ENCODE measurements around the gene ARL15. TPM values are rescaled to one million over a fixed set of nuclear protein-coding genes. Genes with fewer than 3 reads are reported as not detected.

Gene ARL15
- total RNA-seq, 1 donor from 2014 or later: 14.0 TPM

DNA sequence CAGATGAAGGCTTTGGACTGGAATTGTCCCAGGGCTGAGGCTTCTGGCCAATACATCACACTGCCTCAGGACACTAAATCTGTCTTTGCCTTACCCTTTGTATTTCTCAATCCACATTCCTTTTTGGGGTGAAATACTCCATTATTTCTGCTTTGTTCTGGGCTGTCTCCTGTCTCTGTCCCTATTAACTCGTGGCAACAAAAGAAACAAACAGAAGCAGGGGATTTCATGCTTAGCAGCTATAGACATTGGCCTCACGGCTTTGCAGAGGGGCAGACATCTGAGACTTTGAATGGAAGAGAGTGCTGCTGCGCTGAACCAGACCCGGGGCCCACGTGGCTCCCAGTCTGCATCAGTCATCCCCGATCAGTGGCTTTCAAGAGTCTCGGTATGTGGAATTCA, 129.7 kb downstream of the ARL15 start:
- Mint-ChIP-seq H3K27me3 (ENCODE audit: low read depth) (no peaks in the 10 kb centered on the region), H3K27ac (ENCODE audit: unreplicated experiment) (no peak overlapping the region), H3K9me3 (ENCODE audit: low read depth) (peaks cover 3% of the 10 kb centered on the region), H3K4me1 (ENCODE audit: low read depth) (no peaks in the 10 kb centered on the region), H3K36me3 (ENCODE audit: low read depth) (no peaks in the 10 kb centered on the region), H3K4me3 (ENCODE audit: unreplicated experiment) (no peak overlapping the region)
- TF ChIP-seq CTCF (IDR thresholded peaks at IDR 0.05): no peak
- no peak for DNase-seq (ENCODE audit: low spot score)

GRCh38 chr5:54178991-54179390, 131.4 kb downstream of the ARL15 start:
- no peak overlapping the region for H3K4me3 Mint-ChIP-seq (ENCODE audit: unreplicated experiment)

GRCh38 chr5:54178207-54178606, 132.2 kb downstream of the ARL15 start:
- DNase-seq (ENCODE audit: low spot score): no peak
- Mint-ChIP-seq H3K4me3 (ENCODE audit: unreplicated experiment) (no peak overlapping the region), H3K27me3 (ENCODE audit: low read depth) (no peaks in the 10 kb centered on the region), H3K9me3 (ENCODE audit: low read depth) (peaks cover 3% of the 10 kb centered on the region), H3K4me1 (ENCODE audit: low read depth) (no peaks in the 10 kb centered on the region), H3K27ac (ENCODE audit: unreplicated experiment) (no peak overlapping the region), H3K36me3 (ENCODE audit: low read depth) (no peaks in the 10 kb centered on the region)
- no peak for TF ChIP-seq CTCF (IDR thresholded peaks at IDR 0.05)

More at GRCh38 chr5:54178991-54179390, 131.4 kb downstream of the ARL15 start:
- Mint-ChIP-seq H3K27ac (ENCODE audit: unreplicated experiment) (no peak overlapping the region), H3K4me1 (ENCODE audit: low read depth) (no peaks in the 10 kb centered on the region), H3K27me3 (ENCODE audit: low read depth) (no peaks in the 10 kb centered on the region), H3K36me3 (ENCODE audit: low read depth) (no peaks in the 10 kb centered on the region), H3K9me3 (ENCODE audit: low read depth) (peaks cover 3% of the 10 kb centered on the region)
- TF ChIP-seq CTCF (IDR thresholded peaks at IDR 0.05): no peak
- DNase-seq (ENCODE audit: low spot score): no peak

- Mint-ChIP-seq H3K9me3 (ENCODE audit: low read depth) (peaks cover 3% of the 10 kb centered on the region), H3K27ac (ENCODE audit: unreplicated experiment) (no peak overlapping the region), H3K36me3 (ENCODE audit: low read depth) (no peaks in the 10 kb centered on the region), H3K4me3 (ENCODE audit: unreplicated experiment) (no peak overlapping the region), H3K4me1 (ENCODE audit: low read depth) (no peaks in the 10 kb centered on the region), H3K27me3 (ENCODE audit: low read depth) (no peaks in the 10 kb centered on the region)
- TF ChIP-seq CTCF (IDR thresholded peaks at IDR 0.05): no peak
- DNase-seq (ENCODE audit: low spot score): no peak
Measured at GRCh38 chr5:54177058-54177457, 133.3 kb downstream of the ARL15 start.

DNA sequence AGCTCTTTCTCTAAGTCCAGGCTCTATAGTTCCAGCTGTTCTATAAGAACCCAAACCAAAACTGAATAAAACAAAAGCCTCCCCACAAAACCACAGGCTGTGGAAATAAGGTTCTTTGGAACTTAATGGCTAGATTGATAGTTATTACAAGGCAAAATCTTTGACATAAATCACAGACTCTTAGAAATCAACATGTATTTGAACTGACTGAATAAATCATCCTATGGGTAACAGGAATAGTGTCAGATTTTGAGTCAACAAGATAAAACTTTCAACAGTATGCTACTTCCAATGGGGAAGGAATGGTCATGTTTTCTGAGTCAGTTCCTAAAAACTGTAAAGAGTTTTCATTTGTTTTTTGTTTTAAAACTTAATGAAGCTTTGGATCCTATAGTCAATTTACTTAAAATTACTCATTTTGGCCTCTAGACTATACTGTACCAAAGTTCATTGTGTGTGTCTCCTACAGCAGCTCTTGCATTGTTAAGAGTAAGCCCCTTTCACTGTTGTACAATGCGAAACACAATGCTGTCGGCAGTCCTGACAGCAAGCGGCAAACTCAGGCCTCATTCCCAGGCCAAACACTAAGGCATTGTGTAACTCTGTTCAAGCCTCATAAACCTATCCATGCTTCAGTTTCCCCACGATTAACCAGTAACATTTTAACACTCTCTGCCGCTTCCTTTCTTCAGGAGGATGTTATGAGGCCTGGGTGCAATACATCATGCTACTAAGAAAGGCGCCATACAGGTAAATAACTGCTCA, 134.1 kb downstream of the ARL15 start:
- Mint-ChIP-seq H3K4me1 (ENCODE audit: low read depth) (no peaks in the 10 kb centered on the region), H3K36me3 (ENCODE audit: low read depth) (no peaks in the 10 kb centered on the region), H3K27me3 (ENCODE audit: low read depth) (no peaks in the 10 kb centered on the region), H3K4me3 (ENCODE audit: unreplicated experiment) (no peak overlapping the region), H3K9me3 (ENCODE audit: low read depth) (peaks cover under 1% of the 10 kb centered on the region), H3K27ac (ENCODE audit: unreplicated experiment) (no peak overlapping the region)
- TF ChIP-seq CTCF (IDR thresholded peaks at IDR 0.05): no peak
- no peak for DNase-seq (ENCODE audit: low spot score)

Measured in chondrocyte (in vitro differentiated cells).